Smooth muscle cell (in vitro differentiated cells): ENCODE measurements around the gene ITGA7. TPM values are rescaled to one million over a fixed set of nuclear protein-coding genes. Genes with fewer than 3 reads are reported as not detected.

Experiments used
- DNase-seq: peaks from one replicate; lab custom pipeline; 2025; ENCODE audit not compliant: unreplicated experiment; lab: John Stamatoyannopoulos, UW
- H2AFZ ChIP-seq: fragments of 200-600 bp; sonication (generic); 2 replicates; pipeline ENCODE4 v1.6.0; 2016; ENCODE audit warnings: antibody characterized with exemption, low read depth, mild to moderate bottlenecking
- H3F3A ChIP-seq: fragments of 200-600 bp; sonication (generic); 2 replicates; pipeline ENCODE4 v1.6.0; 2017; ENCODE audit warnings: antibody characterized with exemption, low read depth
- H3K27ac ChIP-seq: fragments of 200-600 bp; sonication (generic); 2 replicates; pipeline ENCODE4 v1.5.1; 2016; ENCODE audit warnings: low read depth, mild to moderate bottlenecking
- H3K27me3 ChIP-seq: fragments of 200-600 bp; sonication (generic); 2 replicates; pipeline ENCODE4 v1.6.1; 2016; ENCODE audit warnings: low read depth, mild to moderate bottlenecking
- H3K36me3 ChIP-seq: fragments of 200-600 bp; sonication (generic); 2 replicates; pipeline ENCODE4 v1.5.1; 2016; ENCODE audit warnings: low read depth
- H3K4me1 ChIP-seq: fragments of 200-600 bp; sonication (generic); 2 replicates; pipeline ENCODE4 v1.5.1; 2016; ENCODE audit warnings: low read depth
- H3K4me2 ChIP-seq: fragments of 200-600 bp; sonication (generic); 2 replicates; pipeline ENCODE4 v1.6.0; 2016; ENCODE audit warnings: mild to moderate bottlenecking
- H3K4me3 ChIP-seq: fragments of 200-600 bp; sonication (generic); 2 replicates; pipeline ENCODE4 v1.5.1; 2016; ENCODE audit warnings: mild to moderate bottlenecking
- H3K79me2 ChIP-seq: fragments of 200-600 bp; sonication (generic); 2 replicates; pipeline ENCODE4 v1.6.0; 2016; ENCODE audit warnings: low read depth, mild to moderate bottlenecking
- H3K9ac ChIP-seq: fragments of 200-600 bp; sonication (generic); 2 replicates; pipeline ENCODE4 v1.6.0; 2016; ENCODE audit warnings: low read depth
- H3K9me3 ChIP-seq: fragments of 200-600 bp; sonication (generic); replicated peaks from 2 replicates; pipeline ENCODE4 v1.5.1; 2016; ENCODE audit warnings: low read depth
- H4K20me1 ChIP-seq: fragments of 200-600 bp; sonication (generic); 2 replicates; pipeline ENCODE4 v1.6.0; 2016; ENCODE audit warnings: low read depth
- CTCF ChIP-seq: fragments of 200-600 bp; sonication (generic); IDR thresholded peaks from 2 replicates; pipeline ENCODE4 v1.5.1; 2017; ENCODE audit warnings: borderline replicate concordance, mild to moderate bottlenecking, antibody characterized with exemption; ENCODE audit not compliant: insufficient read depth, poor library complexity, severe bottlenecking
- WGBS: methylation state at CpG from one replicate; pipeline ENCODE4 v1.1.7; 2016; ENCODE audit warnings: low lambda C conversion rate; 5-methylcytosine and 5-hydroxymethylcytosine counted together
- polyA plus RNA-seq: library from polyadenylated mRNA; unstranded; fragments of >200 nt; fragmentation: Nextera tagmentation; extraction: Ambion mirVana; gene quantifications from 2 replicates; pipeline ENCODE4 v1.2.1, GENCODE V29; 2016
- total RNA-seq: library from RNA; depleted of rRNA; stranded (reverse); fragments of >200 nt; gene quantifications from 2 replicates; pipeline ENCODE4 v1.2.3, GENCODE V29; 2014

ITGA7 gene
- total and polyA plus RNA-seq, 2 experiments from 2014 or later: 0.90 to 1.1 TPM

DNA sequence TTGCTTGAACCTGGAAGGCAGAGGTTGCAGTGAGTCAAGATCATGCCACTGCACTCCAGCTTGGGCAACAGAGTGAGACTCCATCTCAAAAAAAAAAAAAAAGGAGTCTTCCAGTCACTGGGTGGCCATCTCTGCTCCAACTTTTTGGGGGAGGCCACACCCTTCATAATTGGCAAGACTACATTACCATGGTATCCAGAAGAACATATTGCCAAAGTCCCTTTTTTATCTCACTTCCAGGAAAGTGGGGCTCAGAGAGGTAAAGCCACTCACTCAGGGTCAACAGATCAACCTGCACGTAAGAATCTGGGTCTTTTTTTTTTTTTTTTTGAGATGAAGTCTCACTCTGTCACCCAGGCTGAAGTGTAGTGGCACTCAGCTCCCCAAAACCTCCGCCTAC lies 26.2 kb upstream of the ITGA7 start:
- Histone ChIP-seq H3K4me1 (peaks cover 21% of the 10 kb centered on the region), H3F3A (peaks cover 27% of the 10 kb centered on the region), H3K4me2 (no peak overlapping the region), H3K79me2 (peaks cover 15% of the 10 kb centered on the region), H3K9ac (no peak overlapping the region), H3K9me3 (no peaks in the 10 kb centered on the region), H3K27ac (no peak overlapping the region), H3K27me3 (no peaks in the 10 kb centered on the region), H2AFZ (no peak overlapping the region), H3K36me3 (no peaks in the 10 kb centered on the region), H3K4me3 (no peak overlapping the region), H4K20me1 (no peaks in the 10 kb centered on the region)
- 88% methylated on average over 2 of the region's 2 CpGs for WGBS
- DNase-seq: no peak
- TF ChIP-seq CTCF: no peak

GRCh38 chr12:55733021-55733555 lies 25.4 kb upstream of the ITGA7 start:
- H3K9me3 ChIP-seq: no peaks in the 10 kb centered on the region
- no peak overlapping the region for H2AFZ ChIP-seq
- peaks cover 3% of the 10 kb centered on the region for H4K20me1 ChIP-seq
- peaks cover 25% of the 10 kb centered on the region for H3F3A ChIP-seq
- no peaks in the 10 kb centered on the region for H3K36me3 ChIP-seq
- H3K27ac ChIP-seq: no peak overlapping the region
- H3K4me3 ChIP-seq: no peak overlapping the region
- 93% methylated on average over 14 of the region's 14 CpGs for WGBS
- H3K27me3 ChIP-seq: no peaks in the 10 kb centered on the region
- no peak for TF ChIP-seq CTCF
- H3K4me1 ChIP-seq: peaks cover 20% of the 10 kb centered on the region
- DNase-seq: no peak
- no peak overlapping the region for H3K4me2 ChIP-seq
- peaks cover 21% of the 10 kb centered on the region for H3K79me2 ChIP-seq
- no peak overlapping the region for H3K9ac ChIP-seq

- H3K79me2 ChIP-seq: peaks cover 29% of the 10 kb centered on the region
- H3K27ac ChIP-seq: no peak overlapping the region
- TF ChIP-seq CTCF: no peak
- no peaks in the 10 kb centered on the region for H3K36me3 ChIP-seq
- peaks cover 18% of the 10 kb centered on the region for H3F3A ChIP-seq
- no peak overlapping the region for H3K4me2 ChIP-seq
- H3K4me1 ChIP-seq: peaks cover 17% of the 10 kb centered on the region
- no peak overlapping the region for H3K4me3 ChIP-seq
- H3K27me3 ChIP-seq: no peaks in the 10 kb centered on the region
- H3K9ac ChIP-seq: no peak overlapping the region
- no peak for DNase-seq
- H3K9me3 ChIP-seq: no peaks in the 10 kb centered on the region
- 86% methylated on average over 4 of the region's 4 CpGs for WGBS
- H4K20me1 ChIP-seq: peaks cover 11% of the 10 kb centered on the region
- no peak overlapping the region for H2AFZ ChIP-seq
Observed at GRCh38 chr12:55732288-55732687, 24.6 kb upstream of the ITGA7 start.
